T-cell (primary cell): ENCODE measurements around the gene DYSF. TPM values are rescaled to one million over a fixed set of nuclear protein-coding genes. Genes with fewer than 3 reads are reported as not detected.

Experiments
- ATAC-seq, 4 experiments: fragments of 200-7000 bp in 3 of 4; fragments of 150-1000 bp in 1 of 4; cut with Tn5 transposase; replicated peaks in 1 of 4; 1 replicate in 3 of 4; 2 replicates in 1 of 4; pipeline ENCODE4 v1.10.0; 2021; ENCODE audit warnings: moderate library complexity in 3 of 4, mild to moderate bottlenecking in 2 of 4, moderate number of reproducible peaks in 1 of 4
- CTCF ChIA-PET, 2 donors: fragments of 300-600 bp; sonication (Branson Sonifier 250); formaldehyde crosslinking; loops; one replicate each; lab custom pipeline; 2022; ENCODE audit warnings: antibody characterized with exemption in 2 of 2; lab: Charles Lee
- POLR2A ChIA-PET, 2 donors: fragments of 300-600 bp; sonication (Branson Sonifier 250); formaldehyde crosslinking; loops; one replicate each; lab custom pipeline; 2022; ENCODE audit warnings: antibody characterized with exemption in 2 of 2; lab: Charles Lee
- DNase-seq, 35 experiments: peaks; one replicate each; pipeline versions ENCODE4 v3.0.0 to v3.0.0-alpha.2; 2013 to 2023
- H3K27ac ChIP-seq: one replicate; pipeline ENCODE4 v1.5.1; 2013; ENCODE audit warnings: low read length
- H3K27me3 ChIP-seq, 2 experiments: replicated peaks in 1 of 2; 1 replicate in 1 of 2; 2 replicates in 1 of 2; pipeline versions ENCODE4 v1.6.1 to v1.7.0; 2013; ENCODE audit warnings: low read length in 1 of 2, mixed read lengths in 1 of 2; ENCODE audit not compliant: control insufficient read depth in 2 of 2, insufficient read depth in 2 of 2; ENCODE audit errors: extremely low read depth in 1 of 2
- H3K36me3 ChIP-seq, 2 donors: 1 replicate in 1 of 2; 2 replicates in 1 of 2; pipeline versions ENCODE4 v1.6.1 to v1.7.0; 2013; ENCODE audit warnings: low read length in 1 of 2; ENCODE audit not compliant: control insufficient read depth in 2 of 2, insufficient read depth in 1 of 2; ENCODE audit errors: extremely low read depth in 1 of 2
- H3K4me1 ChIP-seq, 2 experiments: 1 replicate in 1 of 2; 2 replicates in 1 of 2; pipeline versions ENCODE4 v1.6.1 to v1.7.0; 2013; ENCODE audit warnings: low read length in 2 of 2, mixed read lengths in 1 of 2; ENCODE audit not compliant: insufficient read depth in 2 of 2, control insufficient read depth in 1 of 2; ENCODE audit errors: extremely low read depth in 1 of 2
- H3K4me3 ChIP-seq, 2 donors: 1 replicate in 1 of 2; 2 replicates in 1 of 2; pipeline versions ENCODE4 v1.5.1 to v1.7.0; 2013; ENCODE audit warnings: mild to moderate bottlenecking in 2 of 2, low read length in 1 of 2, moderate library complexity in 1 of 2; ENCODE audit not compliant: control insufficient read depth in 1 of 2; ENCODE audit errors: extremely low read depth in 1 of 2
- H3K9me3 ChIP-seq: 2 replicates; pipeline ENCODE4 v1.7.0; 2013
- H3K27ac Mint-ChIP-seq, 2 donors: one replicate each; pipeline ENCODE4 v1.8.0; 2020 to 2021; ENCODE audit warnings: mild to moderate bottlenecking in 2 of 2, mixed read lengths in 2 of 2
- H3K27me3 Mint-ChIP-seq, 2 donors: one replicate each; pipeline ENCODE4 v1.8.0; 2021 to 2022; ENCODE audit warnings: mixed read lengths in 2 of 2
- H3K36me3 Mint-ChIP-seq: one replicate; pipeline ENCODE4 v1.8.0; 2021; ENCODE audit warnings: mixed read lengths
- H3K4me1 Mint-ChIP-seq, 3 donors: one replicate each; pipeline ENCODE4 v1.8.0; 2020 to 2022; ENCODE audit warnings: mixed read lengths in 3 of 3, mild to moderate bottlenecking in 1 of 3
- H3K4me3 Mint-ChIP-seq, 3 donors: one replicate each; pipeline ENCODE4 v1.8.0; 2020 to 2022; ENCODE audit warnings: mild to moderate bottlenecking in 3 of 3, mixed read lengths in 3 of 3, moderate library complexity in 3 of 3
- H3K9me3 Mint-ChIP-seq, 3 donors: one replicate each; pipeline ENCODE4 v1.8.0; 2020 to 2022; ENCODE audit warnings: mixed read lengths in 3 of 3
- WGBS: methylation state at CpG from one replicate; pipeline ENCODE4 v1.1.5; 2013; ENCODE audit warnings: missing lambda C conversion rate; ENCODE audit not compliant: insufficient coverage; 5-methylcytosine and 5-hydroxymethylcytosine counted together
- total RNA-seq, 35 experiments: library from RNA in 6 of 35; stranded (reverse) in 6 of 35; fragments of 120-200 nt in 1 of 35; gene quantifications; one replicate each; pipeline versions ENCODE4 v1.2.1 to v1.2.4 and lab custom pipeline; 2013 to 2026

DYSF gene
- total RNA-seq, 5 donors from 2014 or later (not counting 1 experiment from before 2014, with no cell fraction given), result 0.56 to 3.4 (median 1.9) TPM

GRCh38 chr2:71571945-71572344 is 118.6 kb downstream of the DYSF start:
- CTCF ChIA-PET, result no interaction called here

GRCh38 chr2:71575966-71576365 is 122.6 kb downstream of the DYSF start:
- Histone ChIP-seq H3K36me3 (no peaks in the 10 kb centered on the region), H3K4me1 (no peaks in the 10 kb centered on the region), H3K9me3 (no peaks in the 10 kb centered on the region), H3K27ac (no peak overlapping the region), H3K4me3 (no peak overlapping the region), H3K27me3 (peaks cover 0 to 23% of the 10 kb centered on the region in 2 experiments)
- Mint-ChIP-seq H3K9me3 (no peaks in the 10 kb centered on the region), H3K27ac (no peak overlapping the region), H3K4me3 (no peak overlapping the region), H3K36me3 (no peaks in the 10 kb centered on the region), H3K27me3 (peaks cover 0 to 3% of the 10 kb centered on the region in 2 donors), H3K4me1 (no peaks in the 10 kb centered on the region)
- ChIA-PET CTCF (no interaction called here), POLR2A (no interaction called here)
- ATAC-seq, result no peak
- DNase-seq, result no peak
- WGBS, result 100% methylated on average over 1 of the region's 5 CpGs

More at GRCh38 chr2:71571945-71572344, 118.6 kb downstream of the DYSF start:
- DNase-seq (no peak), ATAC-seq (no peak)
- POLR2A ChIA-PET, result no interaction called here
- H3K27ac Mint-ChIP-seq, result no peak overlapping the region
- no peak overlapping the region for H3K4me3 Mint-ChIP-seq
- H3K4me1 Mint-ChIP-seq, result no peaks in the 10 kb centered on the region
- H3K27me3 ChIP-seq, result peaks cover 0 to 23% of the 10 kb centered on the region in 2 experiments
- WGBS, result 100% methylated on average over 1 of the region's 1 CpG
- peaks cover 0 to 5% of the 10 kb centered on the region in 2 donors for H3K27me3 Mint-ChIP-seq
- no peaks in the 10 kb centered on the region for H3K4me1 ChIP-seq
- H3K9me3 ChIP-seq, result no peaks in the 10 kb centered on the region
- no peaks in the 10 kb centered on the region for H3K36me3 ChIP-seq
- H3K36me3 Mint-ChIP-seq, result no peaks in the 10 kb centered on the region
- H3K27ac ChIP-seq, result no peak overlapping the region
- no peaks in the 10 kb centered on the region for H3K9me3 Mint-ChIP-seq
- H3K4me3 ChIP-seq, result no peak overlapping the region

- POLR2A ChIA-PET, result no interaction called here
- DNase-seq, result no peak
- peaks cover 0 to 28% of the 10 kb centered on the region in 2 experiments for H3K27me3 ChIP-seq
- Mint-ChIP-seq H3K9me3 (no peaks in the 10 kb centered on the region), H3K27ac (no peak overlapping the region), H3K4me1 (no peaks in the 10 kb centered on the region), H3K36me3 (no peaks in the 10 kb centered on the region), H3K4me3 (no peak overlapping the region), H3K27me3 (peaks cover 0 to 3% of the 10 kb centered on the region in 2 donors)
- peak in 1 of 4 experiments; percentile 5 for ATAC-seq
- H3K27ac ChIP-seq, result no peak overlapping the region
- no peak overlapping the region for H3K4me3 ChIP-seq
- WGBS, result 87% methylated on average over 16 of the region's 16 CpGs
- no peaks in the 10 kb centered on the region for H3K36me3 ChIP-seq
- CTCF ChIA-PET, result no interaction called here
- H3K4me1 ChIP-seq, result no peaks in the 10 kb centered on the region
- H3K9me3 ChIP-seq, result no peaks in the 10 kb centered on the region
These were observed 123.2 kb downstream of the DYSF start for GRCh38 chr2:71576541-71576940.

GRCh38 chr2:71577209-71577608 is 123.8 kb downstream of the DYSF start:
- POLR2A ChIA-PET, result no interaction called here
- Histone ChIP-seq H3K27me3 (peaks cover 0 to 25% of the 10 kb centered on the region in 2 experiments), H3K36me3 (no peaks in the 10 kb centered on the region), H3K4me3 (no peak overlapping the region), H3K27ac (no peak overlapping the region), H3K9me3 (no peaks in the 10 kb centered on the region), H3K4me1 (no peaks in the 10 kb centered on the region)
- H3K4me3 Mint-ChIP-seq, result no peak overlapping the region
- H3K9me3 Mint-ChIP-seq, result no peaks in the 10 kb centered on the region
- ATAC-seq (no peak), DNase-seq (no peak)
- WGBS, result 73% methylated on average over 3 of the region's 3 CpGs
- CTCF ChIA-PET, result no interaction called here
- H3K36me3 Mint-ChIP-seq, result no peaks in the 10 kb centered on the region
- H3K4me1 Mint-ChIP-seq, result no peaks in the 10 kb centered on the region
- H3K27ac Mint-ChIP-seq, result no peak overlapping the region
- H3K27me3 Mint-ChIP-seq, result peaks cover 0 to 3% of the 10 kb centered on the region in 2 donors

- no peak overlapping the region for H3K4me3 ChIP-seq
- Mint-ChIP-seq H3K9me3 (no peaks in the 10 kb centered on the region), H3K4me1 (no peaks in the 10 kb centered on the region), H3K27me3 (peaks cover 0 to under 1% of the 10 kb centered on the region in 2 donors), H3K27ac (no peak overlapping the region), H3K4me3 (no peak overlapping the region), H3K36me3 (no peaks in the 10 kb centered on the region)
- ATAC-seq, result no peak
- DNase-seq, result no peak
- peaks cover 0 to 23% of the 10 kb centered on the region in 2 experiments for H3K27me3 ChIP-seq
- H3K4me1 ChIP-seq, result no peaks in the 10 kb centered on the region
- ChIA-PET CTCF (interaction anchor here in 1 of 2 donors (0.6 kb wide), 1 partner anchor 573 kb away, joined by 6 read pairs; no protein-coding TSS in a partner anchor), POLR2A (no interaction called here)
- 90% methylated on average over 10 of the region's 20 CpGs for WGBS
- H3K27ac ChIP-seq, result no peak overlapping the region
- H3K9me3 ChIP-seq, result no peaks in the 10 kb centered on the region
- no peaks in the 10 kb centered on the region for H3K36me3 ChIP-seq
These were observed 125.5 kb downstream of the DYSF start for GRCh38 chr2:71578767-71579342.

GRCh38 chr2:71581026-71581425 is 127.7 kb downstream of the DYSF start:
- Mint-ChIP-seq H3K9me3 (no peaks in the 10 kb centered on the region), H3K4me1 (no peaks in the 10 kb centered on the region), H3K27me3 (no peaks in the 10 kb centered on the region), H3K36me3 (no peaks in the 10 kb centered on the region), H3K4me3 (no peak overlapping the region), H3K27ac (no peak overlapping the region)
- ChIA-PET CTCF (no interaction called here), POLR2A (no interaction called here)
- H3K9me3 ChIP-seq, result no peaks in the 10 kb centered on the region
- no peaks in the 10 kb centered on the region for H3K4me1 ChIP-seq
- no peaks in the 10 kb centered on the region for H3K36me3 ChIP-seq
- ATAC-seq (no peak), DNase-seq (no peak)
- peaks cover 0 to 13% of the 10 kb centered on the region in 2 experiments for H3K27me3 ChIP-seq
- no peak overlapping the region for H3K4me3 ChIP-seq
- H3K27ac ChIP-seq, result no peak overlapping the region
- WGBS, result 91% methylated on average over 10 of the region's 10 CpGs
